WI38 (cell line): Measurements from ENCODE around the gene ACTG1.
A peak's percentile ranks its signal among the peaks of the same experiment; 100 is the strongest.

Experiments
- H3K4me3 ChIP-seq: 2 replicates; pipeline ENCODE4 v1.5.1; 2011; ENCODE audit warnings: low read depth, mild to moderate bottlenecking, control low read depth, low read length
- TF ChIP-seq, protein P1 (sequence below): IDR thresholded peaks from 2 replicates; pipeline ENCODE4 v1.5.1; 2012; ENCODE audit warnings: low read depth, mild to moderate bottlenecking, control low read depth, low read length

ACTG1 gene

GRCh38 chr17:81556175-81556691, 43.6 kb upstream of the ACTG1 start:
- TF ChIP-seq, protein P1, sequence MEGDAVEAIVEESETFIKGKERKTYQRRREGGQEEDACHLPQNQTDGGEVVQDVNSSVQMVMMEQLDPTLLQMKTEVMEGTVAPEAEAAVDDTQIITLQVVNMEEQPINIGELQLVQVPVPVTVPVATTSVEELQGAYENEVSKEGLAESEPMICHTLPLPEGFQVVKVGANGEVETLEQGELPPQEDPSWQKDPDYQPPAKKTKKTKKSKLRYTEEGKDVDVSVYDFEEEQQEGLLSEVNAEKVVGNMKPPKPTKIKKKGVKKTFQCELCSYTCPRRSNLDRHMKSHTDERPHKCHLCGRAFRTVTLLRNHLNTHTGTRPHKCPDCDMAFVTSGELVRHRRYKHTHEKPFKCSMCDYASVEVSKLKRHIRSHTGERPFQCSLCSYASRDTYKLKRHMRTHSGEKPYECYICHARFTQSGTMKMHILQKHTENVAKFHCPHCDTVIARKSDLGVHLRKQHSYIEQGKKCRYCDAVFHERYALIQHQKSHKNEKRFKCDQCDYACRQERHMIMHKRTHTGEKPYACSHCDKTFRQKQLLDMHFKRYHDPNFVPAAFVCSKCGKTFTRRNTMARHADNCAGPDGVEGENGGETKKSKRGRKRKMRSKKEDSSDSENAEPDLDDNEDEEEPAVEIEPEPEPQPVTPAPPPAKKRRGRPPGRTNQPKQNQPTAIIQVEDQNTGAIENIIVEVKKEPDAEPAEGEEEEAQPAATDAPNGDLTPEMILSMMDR = no peak
- H3K4me3 ChIP-seq = no peak overlapping the region

DNA sequence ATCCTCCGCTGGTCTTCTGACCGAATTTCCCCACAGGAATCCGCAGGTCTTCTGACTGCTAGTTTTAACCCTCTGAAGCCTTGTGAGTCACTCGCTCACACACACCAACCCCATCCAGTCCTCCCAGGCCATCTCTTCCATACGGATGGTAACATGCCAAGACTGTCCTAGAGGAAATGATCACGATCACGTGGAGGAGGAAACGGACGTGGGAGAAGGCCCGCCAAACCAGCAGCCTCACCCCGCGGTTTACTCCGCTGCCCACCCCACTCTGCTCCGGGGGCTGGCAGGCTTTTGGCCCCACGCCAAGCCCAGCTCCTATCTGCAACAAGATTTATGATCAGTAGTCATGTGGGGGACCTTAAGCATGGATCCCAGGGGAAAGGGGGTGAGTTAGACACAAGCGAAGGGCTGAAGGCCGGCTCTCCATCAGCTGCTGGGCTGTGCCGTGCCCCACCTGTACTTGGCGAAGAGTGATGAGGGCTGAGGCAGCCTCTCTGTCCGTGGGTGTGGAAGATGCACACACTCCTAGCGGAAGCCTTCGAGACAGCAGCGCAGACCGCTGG, 41.1 kb upstream of the ACTG1 start:
- TF ChIP-seq, protein P1 = no peak
- H3K4me3 ChIP-seq = peak overlapping the region; percentile 88

DNA sequence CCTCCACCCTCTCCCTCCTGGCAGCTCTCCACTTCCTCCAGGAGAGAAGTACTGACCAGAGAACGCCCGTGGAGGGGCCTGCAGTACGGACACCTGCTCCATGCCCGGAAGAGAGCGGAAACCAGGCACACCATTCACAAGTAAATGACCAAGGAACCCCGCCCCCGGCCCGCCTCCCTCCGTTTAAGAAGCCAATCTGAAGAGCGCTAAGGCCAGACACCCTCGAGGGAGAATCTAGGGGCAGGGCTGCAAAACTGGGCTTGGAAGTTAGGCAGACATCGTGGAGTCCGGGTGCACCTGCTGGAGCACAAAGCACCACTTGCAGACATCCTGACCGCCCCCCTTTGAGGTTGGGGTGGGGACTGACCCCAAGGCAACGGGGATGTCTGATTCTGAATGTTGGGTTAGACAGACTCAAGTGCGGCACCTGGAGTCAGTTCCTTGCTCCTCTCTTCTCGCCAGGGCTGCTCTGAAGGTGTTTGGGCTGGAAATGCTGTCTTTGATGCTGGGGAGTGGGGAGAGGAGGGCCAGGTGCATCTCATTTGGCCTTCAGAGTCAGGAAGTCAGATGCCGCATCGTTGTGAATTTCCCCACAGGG, 40.5 kb upstream of the ACTG1 start:
- peak overlapping the region; percentile 88 for H3K4me3 ChIP-seq
- TF ChIP-seq, protein P1 = no peak

DNA sequence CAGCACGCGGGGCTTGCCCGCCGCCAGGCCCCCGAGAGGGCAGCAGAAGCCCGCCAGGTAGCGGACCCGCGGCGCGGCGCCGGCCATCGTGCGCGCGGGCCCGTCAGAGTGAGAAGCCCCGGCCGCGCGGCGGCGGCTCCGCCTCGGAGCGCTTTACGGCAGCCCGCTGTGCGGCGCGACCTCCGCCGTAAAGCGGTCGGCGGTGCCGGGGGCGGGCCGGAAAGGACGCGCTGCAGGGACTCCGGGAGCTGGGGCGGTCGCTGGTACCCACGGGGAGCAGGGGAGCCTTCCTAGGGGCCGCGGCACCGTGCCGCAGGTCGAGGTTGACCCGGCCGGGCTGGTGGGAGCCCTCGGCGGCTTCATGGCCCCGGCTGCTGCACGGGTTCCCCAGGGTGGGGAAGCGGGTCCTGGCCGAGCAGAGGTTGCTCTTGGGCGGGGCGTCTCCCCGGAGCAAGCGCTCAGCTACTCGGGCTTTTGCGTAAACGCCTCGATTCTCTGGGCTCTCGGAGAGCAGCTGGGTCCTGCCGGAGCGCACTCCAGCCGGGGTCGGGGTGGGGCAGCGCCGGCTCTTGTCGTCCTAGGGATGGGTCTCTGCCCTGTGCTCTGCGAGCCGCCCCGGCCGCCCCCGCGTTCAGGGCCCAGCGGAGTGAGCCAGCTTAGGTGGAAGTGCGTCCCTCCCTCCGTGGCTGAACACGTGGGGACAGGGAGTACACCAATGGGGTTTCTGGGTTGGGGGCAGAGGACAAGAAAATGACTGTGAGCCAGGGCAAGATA, 39.8 kb upstream of the ACTG1 start, which contains the start of gene FAAP100:
Gene FAAP100 (minus strand): TSS at position 110 of the 774 bp plus-strand sequence. CDS start 23 bp downstream, at position 87.
- H3K4me3 ChIP-seq = peak within 1 kb of the TSS; percentile 88
- TF ChIP-seq, protein P1 = no peak

GRCh38 chr17:81551458-81552243, 39.1 kb upstream of the ACTG1 start:
- TF ChIP-seq, protein P1 = no peak
- H3K4me3 ChIP-seq = peak overlapping the region; percentile 88

GRCh38 chr17:81550830-81551457, 38.3 kb upstream of the ACTG1 start:
- H3K4me3 ChIP-seq = peak overlapping the region; percentile 88
- TF ChIP-seq, protein P1 = no peak
